SK-N-SH (cell line): Measurements from ENCODE around the gene CHSY3. TPM values are rescaled to one million over a fixed set of nuclear protein-coding genes. Genes with fewer than 3 reads are reported as not detected.

Experiments
- CTCF ChIA-PET: fragments of 300-600, 350-600 bp; formaldehyde crosslinking; extraction: SDS; loops from one replicate; lab custom pipeline; 2021; lab: Yijun Ruan, JAX
- POLR2A ChIA-PET: fragments of 350-600 bp; sonication (Branson Sonifier 250); formaldehyde crosslinking; extraction: SDS; loops from one replicate; lab custom pipeline; 2020; ENCODE audit warnings: antibody characterized with exemption, inconsistent platforms; lab: Yijun Ruan, JAX
- DNase-seq: peaks from one replicate; pipeline ENCODE4 v3.0.0; 2012
- H2AFZ ChIP-seq: fragments of 200-600 bp; sonication (generic); 2 replicates; pipeline ENCODE4 v1.8.1; 2016; ENCODE audit warnings: antibody characterized with exemption, mild to moderate bottlenecking, low read depth
- H3F3A ChIP-seq: fragments of 200-600 bp; sonication (generic); replicated peaks from 2 replicates; pipeline ENCODE3; 2016; ENCODE audit warnings: antibody characterized with exemption, mild to moderate bottlenecking; ENCODE audit not compliant: insufficient read depth
- H3K27ac ChIP-seq, 2 experiments: fragments of 200-500 bp in 1 of 2; fragments of 200-600 bp in 1 of 2; sonication (Bioruptor generic) in 1 of 2; sonication (generic), shearing (Covaris generic) in 1 of 2; 2 replicates each; pipeline versions ENCODE4 v1.5.1 to v1.6.1; 2014 to 2016; ENCODE audit warnings: low read depth in 2 of 2, inconsistent platforms in 1 of 2, low read length in 1 of 2, mild to moderate bottlenecking in 1 of 2, mixed read lengths in 1 of 2
- H3K27me3 ChIP-seq: fragments of 200-600 bp; sonication (generic), shearing (Covaris generic); 2 replicates; pipeline ENCODE4 v1.6.1; 2016; ENCODE audit warnings: mixed run types; ENCODE audit not compliant: insufficient read depth
- H3K36me3 ChIP-seq, 2 experiments: fragments of 200-500 bp in 1 of 2; fragments of 200-600 bp in 1 of 2; sonication (Bioruptor generic) in 1 of 2; sonication (generic) in 1 of 2; replicated peaks in 1 of 2; 2 replicates each; pipeline versions ENCODE3 to v1.5.1; 2014 to 2016; ENCODE audit warnings: low read length in 1 of 2, mild to moderate bottlenecking in 1 of 2; ENCODE audit not compliant: insufficient read depth in 2 of 2, control insufficient read depth in 1 of 2
- H3K4me1 ChIP-seq, 2 experiments: fragments of 200-500 bp in 1 of 2; fragments of 200-600 bp in 1 of 2; sonication (Bioruptor generic) in 1 of 2; sonication (generic), shearing (Covaris generic) in 1 of 2; 2 replicates each; pipeline versions ENCODE4 v1.5.1 to v1.6.1; 2014 to 2016; ENCODE audit warnings: low read depth in 1 of 2, low read length in 1 of 2, mixed run types in 1 of 2; ENCODE audit not compliant: insufficient read depth in 2 of 2, control insufficient read depth in 1 of 2
- H3K4me2 ChIP-seq: fragments of 200-600 bp; sonication (generic), shearing (Covaris generic); 2 replicates; pipeline ENCODE4 v1.6.1; 2017; ENCODE audit warnings: mixed run types
- H3K4me3 ChIP-seq, 2 experiments: fragments of 200-500 bp in 1 of 2; fragments of 200-600 bp in 1 of 2; sonication (Bioruptor generic) in 1 of 2; sonication (generic), shearing (Covaris generic) in 1 of 2; 2 replicates each; pipeline versions ENCODE4 v1.5.1 to v1.8.1; 2014 to 2016; ENCODE audit warnings: low read depth in 2 of 2, inconsistent platforms in 1 of 2, low read length in 1 of 2, mild to moderate bottlenecking in 1 of 2, mixed read lengths in 1 of 2, moderate library complexity in 1 of 2
- H3K79me2 ChIP-seq: fragments of 200-600 bp; sonication (generic); 2 replicates; pipeline ENCODE4 v1.8.1; 2017; ENCODE audit warnings: mild to moderate bottlenecking; ENCODE audit not compliant: insufficient read depth
- H3K9ac ChIP-seq: fragments of 200-600 bp; sonication (generic); 2 replicates; pipeline ENCODE4 v1.6.1; 2017; ENCODE audit warnings: mixed run types
- H3K9me2 ChIP-seq: fragments of 200-600 bp; sonication (generic); 2 replicates; pipeline ENCODE4 v1.6.1; 2017; ENCODE audit warnings: mixed run types
- H3K9me3 ChIP-seq: fragments of 200-600 bp; sonication (generic); 2 replicates; pipeline ENCODE4 v1.6.1; 2017; ENCODE audit warnings: mixed run types, mild to moderate bottlenecking, moderate library complexity
- H4K20me1 ChIP-seq: fragments of 200-600 bp; sonication (generic); 2 replicates; pipeline ENCODE4 v1.6.1; 2017; ENCODE audit warnings: mild to moderate bottlenecking, mixed run types; ENCODE audit not compliant: insufficient read depth
- CHD2 ChIP-seq: fragments of 150-350 bp; IDR thresholded peaks from 2 replicates; pipeline ENCODE4 v1.6.1; 2018; ENCODE audit warnings: low read length; ENCODE audit not compliant: partially characterized antibody
- CTCF ChIP-seq: fragments of 200-600 bp; sonication (generic); IDR thresholded peaks from 2 replicates; pipeline ENCODE4 v1.6.1; 2017; ENCODE audit warnings: antibody characterized with exemption, mild to moderate bottlenecking, moderate library complexity
- EP300 ChIP-seq, 2 experiments: IDR thresholded peaks; 2 replicates each; pipeline versions ENCODE4 v1.4.0 to v1.6.1; 2012; ENCODE audit warnings: borderline replicate concordance in 1 of 2, low read depth in 1 of 2, low read length in 1 of 2
- EZH2phosphoT487 ChIP-seq: fragments of 200-600 bp; sonication (generic); IDR thresholded peaks from 2 replicates; pipeline ENCODE4 v1.6.1; 2017; ENCODE audit warnings: low read depth, mixed run types, mild to moderate bottlenecking, antibody characterized with exemption, moderate library complexity, borderline replicate concordance
- FOXM1 ChIP-seq: IDR thresholded peaks from 2 replicates; pipeline ENCODE4 v1.4.0; 2012; ENCODE audit warnings: low read depth, mild to moderate bottlenecking
- GATA2 ChIP-seq: sonication (generic); formaldehyde crosslinking; IDR thresholded peaks from 2 replicates; pipeline ENCODE4 v1.5.0; 2020; ENCODE audit warnings: mild to moderate bottlenecking, missing genetic modification reagents
- IRF3 ChIP-seq: fragments of 150-350 bp; IDR thresholded peaks from 2 replicates; pipeline ENCODE4 v1.6.1; 2016; ENCODE audit warnings: mild to moderate bottlenecking, low read depth, low read length
- JUND ChIP-seq: IDR thresholded peaks from 2 replicates; pipeline ENCODE4 v1.4.0; 2012
- MEF2A ChIP-seq: IDR thresholded peaks from 2 replicates; pipeline ENCODE4 v1.4.0; 2012; ENCODE audit warnings: low read depth, borderline replicate concordance
- MXI1 ChIP-seq: IDR thresholded peaks from 2 replicates; pipeline ENCODE4 v1.6.1; 2012; ENCODE audit warnings: mild to moderate bottlenecking, low read depth, low read length, improper control_type of control experiment
- NRF1 ChIP-seq: IDR thresholded peaks from 2 replicates; pipeline ENCODE4 v1.6.1; 2012; ENCODE audit warnings: low read depth, mild to moderate bottlenecking, low read length
- POLR2AphosphoS5 ChIP-seq: IDR thresholded peaks from 2 replicates; pipeline ENCODE4 v1.6.1; 2012; ENCODE audit warnings: low read depth, low read length
- REST ChIP-seq: IDR thresholded peaks from 2 replicates; pipeline ENCODE4 v1.6.1; 2012; ENCODE audit warnings: mild to moderate bottlenecking, low read depth, low read length, moderate library complexity
- RFX5 ChIP-seq: IDR thresholded peaks from 2 replicates; pipeline ENCODE4 v1.6.1; 2012; ENCODE audit warnings: mild to moderate bottlenecking, improper control_type of control experiment, low read length
- TAF1 ChIP-seq: IDR thresholded peaks from 2 replicates; pipeline ENCODE4 v1.6.1; 2012; ENCODE audit warnings: low read depth, mild to moderate bottlenecking, low read length, moderate library complexity, borderline replicate concordance
- TCF12 ChIP-seq: IDR thresholded peaks from 2 replicates; pipeline ENCODE4 v1.4.0; 2012
- TEAD4 ChIP-seq: IDR thresholded peaks from 2 replicates; pipeline ENCODE4 v1.4.0; 2012; ENCODE audit warnings: mild to moderate bottlenecking, borderline replicate concordance; ENCODE audit not compliant: insufficient read depth
- USF2 ChIP-seq: fragments of 150-350 bp; IDR thresholded peaks from 2 replicates; pipeline ENCODE4 v1.6.1; 2017; ENCODE audit warnings: antibody characterized with exemption, low read length, low read depth, borderline replicate concordance
- WGBS: methylation state at CpG from one replicate; pipeline ENCODE4 v1.1.6; 2017; ENCODE audit warnings: low lambda C conversion rate; 5-methylcytosine and 5-hydroxymethylcytosine counted together
- polyA plus RNA-seq, 3 experiments: library from polyadenylated mRNA; depleted of rRNA; stranded (reverse); fragments of >200 nt; gene quantifications; 2 replicates each; pipeline ENCODE4 v1.2.3, GENCODE V29; 2012

The CHSY3 gene
- polyA plus RNA-seq, 1 of the 3 experiments (the other 2 are of a cell fraction), result not detected

- no peak for TF ChIP-seq REST
- TF ChIP-seq IRF3, result no peak
- TF ChIP-seq EP300 (IDR thresholded peaks at IDR 0.05; ENCODE audit: borderline replicate concordance in 1 of 2, low read depth in 1 of 2, low read length in 1 of 2), result no peak
- no peak for TF ChIP-seq USF2
- TF ChIP-seq GATA2 (CRISPR knock-in tag), result no peak
Observed at GRCh38 chr5:129930221-129930620, 26.0 kb downstream of the CHSY3 start (continued).

- ChIA-PET CTCF (no interaction called here), POLR2A (no interaction called here)
- no peaks in the 10 kb centered on the region for H3K27me3 ChIP-seq
- 2% methylated on average over 2 of the region's 2 CpGs for WGBS
- DNase-seq, result no peak
- H3K36me3 ChIP-seq, result no peaks in the 10 kb centered on the region
- no peaks in the 10 kb centered on the region; the same call in 1 of the 2 replicates for H3K9me3 ChIP-seq
- H3K4me2 ChIP-seq, result no peak overlapping the region
- no peaks in the 10 kb centered on the region for H3K9me2 ChIP-seq
- H3K27ac ChIP-seq, result no peak overlapping the region
- no peak overlapping the region for H3K4me3 ChIP-seq
- H3F3A ChIP-seq, result no peaks in the 10 kb centered on the region
- H3K79me2 ChIP-seq, result no peaks in the 10 kb centered on the region
- H4K20me1 ChIP-seq, result no peaks in the 10 kb centered on the region
- H3K4me1 ChIP-seq, result no peaks in the 10 kb centered on the region
- H2AFZ ChIP-seq, result no peak overlapping the region
- H3K9ac ChIP-seq, result no peak overlapping the region
- TF ChIP-seq FOXM1 (no peak), POLR2AphosphoS5 (no peak), TAF1 (no peak), TEAD4 (no peak), MEF2A (no peak), JUND (no peak), CTCF (no peak), TCF12 (no peak), CHD2 (no peak), RFX5 (no peak), MXI1 (no peak), NRF1 (no peak), IRF3 (no peak), REST (no peak), EZH2phosphoT487 (no peak)
Observed at GRCh38 chr5:129935626-129936025, 31.4 kb downstream of the CHSY3 start.
